CD8-positive, alpha-beta memory T cell (primary cell): ENCODE data around the gene LPP. TPM values are rescaled to one million over a fixed set of nuclear protein-coding genes. Genes with fewer than 3 reads are reported as not detected.
A peak's percentile ranks its signal among the peaks of the same experiment; 100 is the strongest.

Source experiments
- CTCF ChIA-PET: fragments of 350-600 bp; sonication (Branson Sonifier 250); formaldehyde crosslinking; loops from one replicate; lab custom pipeline; 2021; ENCODE audit warnings: antibody characterized with exemption; lab: Charles Lee
- POLR2A ChIA-PET: fragments of 350-600 bp; sonication (Branson Sonifier 250); formaldehyde crosslinking; loops from one replicate; lab custom pipeline; 2021; ENCODE audit warnings: antibody characterized with exemption; lab: Charles Lee
- DNase-seq, 5 donors: peaks; one replicate each; pipeline versions ENCODE4 v3.0.0 to v3.0.0-alpha.2; 2020 to 2022; ENCODE audit warnings: mixed read lengths in 1 of 5
- H3K27ac ChIP-seq: one replicate; pipeline ENCODE4 v1.7.0; 2013; ENCODE audit warnings: low read depth, mild to moderate bottlenecking, low read length, moderate library complexity
- H3K27me3 ChIP-seq: 2 replicates; pipeline ENCODE4 v1.7.0; 2013; ENCODE audit warnings: low read length, mild to moderate bottlenecking; ENCODE audit not compliant: insufficient read depth, poor library complexity, severe bottlenecking
- H3K36me3 ChIP-seq: 2 replicates; pipeline ENCODE4 v1.7.0; 2013; ENCODE audit warnings: mild to moderate bottlenecking, low read length, moderate library complexity; ENCODE audit not compliant: insufficient read depth
- H3K4me1 ChIP-seq: 2 replicates; pipeline ENCODE4 v1.7.0; 2013; ENCODE audit warnings: mild to moderate bottlenecking, low read length, moderate library complexity; ENCODE audit not compliant: insufficient read depth
- H3K4me3 ChIP-seq: 2 replicates; pipeline ENCODE4 v1.7.0; 2013; ENCODE audit warnings: mild to moderate bottlenecking, low read length
- H3K9me3 ChIP-seq: 2 replicates; pipeline ENCODE4 v1.7.0; 2013; ENCODE audit warnings: mild to moderate bottlenecking, low read length
- H3K27ac Mint-ChIP-seq, 8 donors: one replicate each; pipeline ENCODE4 v1.8.0; 2020 to 2021; ENCODE audit warnings: mixed read lengths in 8 of 8, mild to moderate bottlenecking in 6 of 8, inconsistent platforms in 3 of 8, moderate library complexity in 3 of 8
- H3K27me3 Mint-ChIP-seq, 2 donors: one replicate each; pipeline ENCODE4 v1.8.0; 2020 to 2021; ENCODE audit warnings: mixed read lengths in 2 of 2, mild to moderate bottlenecking in 1 of 2, moderate library complexity in 1 of 2
- H3K36me3 Mint-ChIP-seq, 3 donors: one replicate each; pipeline ENCODE4 v1.8.0; 2020 to 2021; ENCODE audit warnings: mixed read lengths in 3 of 3, inconsistent platforms in 1 of 3, mild to moderate bottlenecking in 1 of 3
- H3K4me1 Mint-ChIP-seq, 3 donors: one replicate each; pipeline ENCODE4 v1.8.0; 2020 to 2021; ENCODE audit warnings: mixed read lengths in 3 of 3, inconsistent platforms in 1 of 3, mild to moderate bottlenecking in 1 of 3
- H3K4me3 Mint-ChIP-seq, 7 donors: one replicate each; pipeline ENCODE4 v1.8.0; 2020 to 2021; ENCODE audit warnings: mixed read lengths in 7 of 7, mild to moderate bottlenecking in 6 of 7, moderate library complexity in 4 of 7, inconsistent platforms in 2 of 7
- H3K9me3 Mint-ChIP-seq, 5 donors: one replicate each; pipeline ENCODE4 v1.8.0; 2020 to 2022; ENCODE audit warnings: mixed read lengths in 5 of 5, mild to moderate bottlenecking in 3 of 5, moderate library complexity in 2 of 5, inconsistent platforms in 1 of 5
- polyA plus RNA-seq: library from polyadenylated mRNA; unstranded; fragments of 300-500 nt; fragmentation: Illumina TruSeq; gene quantifications from one replicate; pipeline ENCODE4 v1.2.3, GENCODE V29; 2021
- total RNA-seq, 2 experiments: library from RNA; stranded (reverse); gene quantifications; one replicate each; pipeline ENCODE4 v1.2.3, GENCODE V29; 2021

Gene LPP
- total and polyA plus RNA-seq, 3 experiments from 2014 or later: 13.4 to 23.5 (median 18.0) TPM

DNA sequence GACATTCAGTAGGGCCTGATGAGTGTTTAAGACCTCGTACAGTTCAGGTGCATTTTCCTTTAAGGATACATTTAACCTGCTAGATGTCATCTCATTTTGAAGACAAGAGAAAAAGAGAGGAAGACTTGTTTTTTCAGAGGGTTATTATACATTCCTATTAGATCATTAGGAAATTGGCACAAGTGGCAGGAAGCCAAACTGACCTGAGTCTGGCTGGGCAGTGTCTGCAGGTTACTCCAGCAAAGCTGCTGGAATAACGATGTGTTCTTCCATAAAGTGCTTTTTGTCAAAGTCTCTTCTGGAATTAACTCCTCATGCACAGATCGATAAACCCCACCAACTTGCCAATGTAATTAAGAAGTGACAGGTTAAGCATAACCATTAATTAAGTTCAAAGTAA is 621.5 kb downstream of the LPP start:
- Histone ChIP-seq H3K4me3 (no peak overlapping the region), H3K27ac (no peak overlapping the region), H3K9me3 (no peaks in the 10 kb centered on the region), H3K36me3 (no peaks in the 10 kb centered on the region), H3K4me1 (no peaks in the 10 kb centered on the region), H3K27me3 (no peaks in the 10 kb centered on the region)
- Mint-ChIP-seq H3K9me3 (no peaks in the 10 kb centered on the region), H3K4me1 (no peaks in the 10 kb centered on the region), H3K27me3 (no peaks in the 10 kb centered on the region), H3K27ac (no peak overlapping the region), H3K4me3 (no peak overlapping the region), H3K36me3 (peaks cover 0 to 4% (median 0%) of the 10 kb centered on the region in 3 donors)
- POLR2A ChIA-PET: no interaction called here
- CTCF ChIA-PET: interaction anchor here (0.8 kb wide), 1 partner anchor 18 kb away, joined by 3 read pairs; no protein-coding TSS in a partner anchor
- no peak for DNase-seq

DNA sequence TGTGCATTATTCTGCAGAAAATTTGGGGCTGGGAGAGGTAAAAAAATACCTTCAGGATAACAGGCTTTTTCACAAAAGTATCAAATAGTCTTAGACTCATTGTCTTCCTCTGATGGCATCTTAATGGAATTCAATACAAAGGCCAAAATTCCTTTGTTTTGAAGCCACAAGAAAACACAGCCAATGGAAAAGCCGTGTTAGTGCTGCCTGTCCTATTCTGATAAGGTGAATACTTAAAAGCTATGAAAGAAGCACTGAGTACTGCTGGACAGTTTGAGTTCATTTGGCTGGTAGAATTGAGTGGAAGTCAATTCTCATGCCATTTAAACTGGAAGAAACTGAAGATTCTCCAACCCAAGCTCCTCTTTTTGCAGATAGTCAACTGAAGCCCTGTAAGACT is 622.5 kb downstream of the LPP start:
- no peaks in the 10 kb centered on the region for H3K27me3 ChIP-seq
- no peak for DNase-seq
- ChIA-PET CTCF (interaction anchor here (0.8 kb wide), 1 partner anchor 19 kb away, joined by 3 read pairs; no protein-coding TSS in a partner anchor), POLR2A (no interaction called here)
- H3K36me3 Mint-ChIP-seq: peaks cover 0 to 4% (median 3%) of the 10 kb centered on the region in 3 donors
- H3K36me3 ChIP-seq: no peaks in the 10 kb centered on the region
- H3K9me3 ChIP-seq: no peaks in the 10 kb centered on the region
- H3K4me3 Mint-ChIP-seq: no peak overlapping the region
- no peaks in the 10 kb centered on the region for H3K27me3 Mint-ChIP-seq
- H3K4me1 ChIP-seq: no peaks in the 10 kb centered on the region
- H3K27ac Mint-ChIP-seq: no peak overlapping the region
- peaks cover 0 to 2% (median 2%) of the 10 kb centered on the region in 3 donors for H3K4me1 Mint-ChIP-seq
- no peak overlapping the region for H3K27ac ChIP-seq
- H3K9me3 Mint-ChIP-seq: no peaks in the 10 kb centered on the region
- H3K4me3 ChIP-seq: no peak overlapping the region

DNA sequence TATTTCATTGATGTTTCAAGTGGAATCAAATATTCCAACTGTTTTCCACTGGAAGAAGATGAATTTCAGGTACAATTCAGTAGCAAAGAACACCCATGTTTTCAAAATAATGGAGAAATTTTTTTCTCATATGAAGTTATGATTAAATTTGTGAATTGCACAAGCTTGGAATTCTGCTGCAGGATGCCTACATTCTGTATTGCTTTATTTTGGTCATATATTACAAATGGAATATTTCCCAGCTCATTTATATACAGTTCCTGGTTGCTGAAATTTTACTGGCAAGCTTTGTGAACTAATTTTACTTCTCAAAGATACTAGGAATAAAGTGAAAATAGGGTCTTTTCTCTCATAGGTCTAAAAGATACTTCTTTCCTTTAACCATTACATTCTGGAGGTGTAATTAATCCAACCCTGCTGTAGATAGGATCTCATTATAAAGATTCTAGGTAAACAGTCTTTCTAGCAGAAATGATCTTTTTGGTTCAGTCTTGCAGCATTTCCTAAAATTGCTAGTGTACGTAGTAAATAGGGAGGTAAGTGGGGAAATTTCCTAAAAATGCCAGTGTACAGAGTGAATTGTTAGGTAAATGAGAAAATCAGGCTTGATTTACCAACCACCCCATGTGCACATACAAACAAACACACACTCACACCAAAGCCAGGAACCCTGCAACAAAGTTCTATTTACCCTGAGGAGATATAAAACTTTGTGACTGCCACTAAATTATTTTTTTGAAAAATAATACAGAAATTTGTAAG is 624.3 kb downstream of the LPP start:
- H3K4me1 Mint-ChIP-seq: peaks cover 0 to 8% (median 5%) of the 10 kb centered on the region in 3 donors
- no peak overlapping the region for H3K4me3 Mint-ChIP-seq
- H3K27ac Mint-ChIP-seq: no peak overlapping the region
- ChIA-PET CTCF (interaction anchor here (1.0 kb wide), 1 partner anchor 9 kb away, joined by 3 read pairs; no protein-coding TSS in a partner anchor), POLR2A (no interaction called here)
- DNase-seq: no peak
- peaks cover 0 to 3% (median 2%) of the 10 kb centered on the region in 3 donors for H3K36me3 Mint-ChIP-seq
- Histone ChIP-seq H3K36me3 (no peaks in the 10 kb centered on the region), H3K27ac (no peak overlapping the region), H3K4me3 (no peak overlapping the region), H3K4me1 (no peaks in the 10 kb centered on the region), H3K27me3 (no peaks in the 10 kb centered on the region), H3K9me3 (no peaks in the 10 kb centered on the region)
- H3K27me3 Mint-ChIP-seq: no peaks in the 10 kb centered on the region
- H3K9me3 Mint-ChIP-seq: no peaks in the 10 kb centered on the region

DNA sequence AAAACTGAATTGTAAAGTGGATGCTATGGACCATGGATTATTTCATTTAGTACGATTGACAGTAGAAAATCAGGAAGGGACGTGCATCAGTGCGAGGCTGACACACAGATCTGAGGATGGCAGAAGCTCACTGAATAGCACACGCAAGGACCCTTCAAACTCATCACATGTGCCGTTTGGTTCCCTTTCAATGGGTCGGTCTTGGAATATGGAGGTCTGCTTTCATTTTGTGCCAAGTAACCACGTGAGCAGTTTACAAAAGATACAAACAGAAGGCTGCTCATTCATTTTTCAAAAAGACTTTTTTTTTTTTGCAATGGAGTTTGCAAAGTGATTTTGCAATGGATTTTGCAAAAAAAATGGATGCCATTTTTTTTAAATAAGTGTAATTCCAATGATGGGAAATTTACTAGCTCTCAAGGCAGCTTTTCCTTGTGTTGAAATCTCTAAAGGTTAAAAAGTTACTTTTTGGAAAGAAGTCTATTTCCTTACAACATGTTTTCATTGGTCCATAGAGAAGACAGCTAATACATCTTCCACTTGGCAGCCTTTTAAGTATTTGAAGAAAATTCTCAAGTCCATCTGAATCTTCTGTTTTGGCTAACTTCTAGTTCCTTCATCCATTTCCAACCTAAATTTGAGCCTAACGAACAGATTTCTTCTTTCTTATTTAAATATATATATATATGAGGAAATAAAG is 625.5 kb downstream of the LPP start:
- Mint-ChIP-seq H3K27ac (no peak overlapping the region), H3K4me1 (peaks cover 0 to 8% (median 5%) of the 10 kb centered on the region in 3 donors), H3K36me3 (peaks cover 0 to 3% (median 2%) of the 10 kb centered on the region in 3 donors), H3K4me3 (no peak overlapping the region), H3K27me3 (no peaks in the 10 kb centered on the region), H3K9me3 (no peaks in the 10 kb centered on the region)
- no peaks in the 10 kb centered on the region for H3K4me1 ChIP-seq
- ChIA-PET POLR2A (no interaction called here), CTCF (interaction anchor here (1.2 kb wide), 1 partner anchor 1039 kb away, joined by 3 read pairs; no protein-coding TSS in a partner anchor)
- H3K4me3 ChIP-seq: no peak overlapping the region
- no peaks in the 10 kb centered on the region for H3K27me3 ChIP-seq
- DNase-seq: no peak
- H3K27ac ChIP-seq: no peak overlapping the region
- no peaks in the 10 kb centered on the region for H3K9me3 ChIP-seq
- H3K36me3 ChIP-seq: no peaks in the 10 kb centered on the region

DNA sequence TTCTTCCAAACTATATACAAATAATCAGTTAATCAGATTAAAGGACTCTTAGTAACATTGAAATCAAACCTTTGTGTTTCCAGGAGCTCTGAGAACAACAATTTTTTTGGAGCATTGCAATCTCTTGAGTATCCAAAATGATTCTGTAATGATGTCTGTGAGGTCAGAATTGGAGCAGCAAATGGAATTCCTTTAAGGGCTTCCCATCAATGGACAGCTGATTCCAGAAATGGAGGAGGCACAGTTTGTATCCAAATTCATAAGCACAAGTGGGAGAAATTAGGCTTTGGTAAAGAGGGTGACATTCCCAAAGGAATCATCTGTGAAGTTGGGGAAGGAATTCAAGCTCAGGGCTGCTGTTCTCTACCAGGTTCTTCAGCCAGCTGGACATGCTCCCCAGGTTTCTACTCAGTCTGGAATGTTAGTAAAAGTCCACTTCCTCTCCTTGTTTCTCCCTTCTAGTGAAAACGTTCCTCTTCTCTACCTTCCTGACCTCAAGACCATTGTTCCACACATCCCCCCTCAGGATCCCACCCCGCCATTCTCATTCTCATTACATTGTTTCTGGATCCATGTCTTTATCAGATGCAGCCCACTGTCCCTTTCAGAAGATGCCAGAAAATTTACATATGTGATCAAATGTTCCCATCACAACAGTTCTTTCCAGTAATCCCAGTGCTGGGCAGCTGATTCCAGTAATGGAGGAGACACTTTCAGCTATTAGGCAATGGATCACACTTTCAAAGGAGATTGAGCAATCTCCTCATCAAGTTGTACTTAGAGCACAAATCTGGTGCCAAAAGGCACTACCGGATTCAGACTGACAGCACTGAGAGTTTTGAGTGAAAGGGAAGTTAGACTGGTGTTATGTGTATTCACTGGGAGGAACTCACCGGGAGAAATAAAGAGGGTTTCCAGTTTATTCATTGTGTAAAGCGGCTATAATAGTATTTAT is 626.5 kb downstream of the LPP start:
- H3K27me3 ChIP-seq: no peaks in the 10 kb centered on the region
- no peaks in the 10 kb centered on the region for H3K4me1 ChIP-seq
- no peaks in the 10 kb centered on the region for H3K36me3 ChIP-seq
- Mint-ChIP-seq H3K4me3 (no peak overlapping the region), H3K9me3 (no peaks in the 10 kb centered on the region), H3K4me1 (peaks cover 0 to 8% (median 5%) of the 10 kb centered on the region in 3 donors), H3K27ac (no peak overlapping the region), H3K36me3 (peaks cover 0 to 3% (median 2%) of the 10 kb centered on the region in 3 donors), H3K27me3 (no peaks in the 10 kb centered on the region)
- ChIA-PET CTCF (interaction anchor here (0.7 kb wide), 2 partner anchors 1040 to 1463 kb away, joined by 3 read pairs; no protein-coding TSS in a partner anchor), POLR2A (no interaction called here)
- H3K9me3 ChIP-seq: no peaks in the 10 kb centered on the region
- no peak overlapping the region for H3K27ac ChIP-seq
- H3K4me3 ChIP-seq: no peak overlapping the region
- DNase-seq: no peak

DNA sequence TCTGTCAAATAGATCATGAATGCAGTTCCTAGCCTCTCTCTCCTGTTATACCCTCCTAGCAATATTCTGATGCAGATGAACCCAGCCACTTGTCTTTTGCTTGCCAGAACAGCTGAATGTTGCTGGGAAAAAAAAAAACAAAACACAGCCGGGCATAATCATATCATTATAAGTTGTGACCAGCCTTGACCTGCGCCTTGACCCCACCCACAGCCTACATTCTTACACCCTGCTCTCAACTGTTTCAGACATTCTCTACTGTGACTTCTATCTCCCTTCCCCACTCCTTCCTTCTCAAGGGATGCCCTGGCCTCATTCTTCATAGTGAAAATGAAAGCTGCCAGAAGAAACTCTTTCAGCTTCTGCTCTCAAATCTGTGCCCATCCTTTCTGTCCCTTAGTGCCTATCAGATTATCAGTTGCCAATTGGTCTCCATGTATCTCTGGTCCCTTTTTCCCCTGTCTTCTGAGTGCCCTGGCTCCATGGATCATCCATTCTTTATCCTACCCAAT is 628.7 kb downstream of the LPP start:
- Histone ChIP-seq H3K4me1 (peaks cover under 1% of the 10 kb centered on the region), H3K4me3 (no peak overlapping the region), H3K36me3 (no peaks in the 10 kb centered on the region), H3K27me3 (no peaks in the 10 kb centered on the region), H3K27ac (no peak overlapping the region), H3K9me3 (no peaks in the 10 kb centered on the region)
- Mint-ChIP-seq H3K4me3 (no peak overlapping the region), H3K27me3 (no peaks in the 10 kb centered on the region), H3K36me3 (peaks cover 0 to 3% (median 2%) of the 10 kb centered on the region in 3 donors), H3K9me3 (no peaks in the 10 kb centered on the region), H3K4me1 (peaks cover 0 to 10% (median 5%) of the 10 kb centered on the region in 3 donors), H3K27ac (peak overlapping the region in 2 of 8 donors; percentile 21 to 71)
- no peak for DNase-seq
- ChIA-PET CTCF (interaction anchor here (1.7 kb wide), 1 partner anchor 1042 kb away, joined by 5 read pairs; no protein-coding TSS in a partner anchor), POLR2A (no interaction called here)

DNA sequence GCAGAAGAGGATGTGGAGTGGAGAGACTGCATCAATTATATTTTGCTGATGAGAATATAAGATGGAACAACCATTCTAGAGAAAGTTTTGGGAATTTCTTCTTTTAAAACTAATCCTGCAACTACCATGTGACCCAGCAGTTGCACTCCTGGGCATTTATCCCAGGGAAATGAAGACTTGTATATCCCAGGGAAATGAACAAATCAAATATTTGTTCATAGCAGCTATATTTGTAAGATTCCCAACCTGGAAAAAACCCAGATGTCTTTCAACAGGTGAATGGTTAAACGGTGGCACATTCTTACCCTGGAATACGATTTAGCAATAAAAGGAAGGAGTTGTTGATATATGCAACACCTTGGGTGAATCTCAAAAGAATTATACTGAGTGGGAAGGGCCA is 632.5 kb downstream of the LPP start:
- H3K4me3 ChIP-seq: no peak overlapping the region
- Mint-ChIP-seq H3K36me3 (no peaks in the 10 kb centered on the region), H3K27ac (no peak overlapping the region), H3K4me3 (no peak overlapping the region), H3K9me3 (no peaks in the 10 kb centered on the region), H3K27me3 (no peaks in the 10 kb centered on the region), H3K4me1 (peaks cover 0 to 8% (median 3%) of the 10 kb centered on the region in 3 donors)
- no peaks in the 10 kb centered on the region for H3K27me3 ChIP-seq
- CTCF ChIA-PET: no interaction called here
- POLR2A ChIA-PET: no interaction called here
- H3K27ac ChIP-seq: no peak overlapping the region
- H3K36me3 ChIP-seq: no peaks in the 10 kb centered on the region
- peaks cover 11% of the 10 kb centered on the region for H3K4me1 ChIP-seq
- no peak for DNase-seq
- no peaks in the 10 kb centered on the region for H3K9me3 ChIP-seq
